CD14-positive monocyte (primary cell): ENCODE data around the gene LEKR1. TPM values are rescaled to one million over a fixed set of nuclear protein-coding genes. Genes with fewer than 3 reads are reported as not detected.

ENCODE experiments used
- DNase-seq, 3 donors: peaks; one replicate each; pipeline ENCODE4 v3.0.0-alpha.2; 2011 to 2022
- H2AFZ ChIP-seq: 2 replicates; pipeline ENCODE4 v1.6.0; 2012; ENCODE audit warnings: mild to moderate bottlenecking, low read depth, low read length, inconsistent platforms; ENCODE audit not compliant: insufficient read depth, poor library complexity, severe bottlenecking
- H3K27ac ChIP-seq, 2 donors: 1 replicate in 1 of 2; 2 replicates in 1 of 2; pipeline ENCODE4 v1.5.1; 2012 to 2013; ENCODE audit warnings: low read length in 2 of 2, control low read depth in 1 of 2, inconsistent platforms in 1 of 2, low read depth in 1 of 2, mild to moderate bottlenecking in 1 of 2
- H3K27me3 ChIP-seq, 2 donors: one replicate each; pipeline versions ENCODE4 v1.6.0 to v1.6.1; 2011 to 2013; ENCODE audit warnings: low read length in 2 of 2; ENCODE audit not compliant: control insufficient read depth in 2 of 2, insufficient read depth in 2 of 2
- H3K36me3 ChIP-seq, 2 donors: replicated peaks in 1 of 2; 1 replicate in 1 of 2; 2 replicates in 1 of 2; pipeline versions ENCODE4 v1.5.1 to v1.6.1; 2012 to 2013; ENCODE audit warnings: low read length in 2 of 2, control low read depth in 1 of 2, inconsistent platforms in 1 of 2, mild to moderate bottlenecking in 1 of 2; ENCODE audit not compliant: insufficient read depth in 2 of 2, control insufficient read depth in 1 of 2
- H3K4me1 ChIP-seq, 2 donors: 1 replicate in 1 of 2; 2 replicates in 1 of 2; pipeline versions ENCODE4 v1.5.1 to v1.6.1; 2012 to 2013; ENCODE audit warnings: low read length in 2 of 2, control low read depth in 1 of 2, inconsistent platforms in 1 of 2, mild to moderate bottlenecking in 1 of 2, moderate library complexity in 1 of 2; ENCODE audit not compliant: insufficient read depth in 2 of 2, control insufficient read depth in 1 of 2
- H3K4me2 ChIP-seq: replicated peaks from 2 replicates; pipeline ENCODE3; 2012; ENCODE audit warnings: low read length, moderate library complexity, mild to moderate bottlenecking; ENCODE audit not compliant: poor library complexity, severe bottlenecking; ENCODE audit errors: extremely low read depth
- H3K4me3 ChIP-seq, 3 experiments: fragments of 200-600 bp in 1 of 3; sonication (generic) in 1 of 3; replicated peaks in 1 of 3; 1 replicate in 2 of 3; 2 replicates in 1 of 3; pipeline ENCODE4 v1.5.1; 2011 to 2013; ENCODE audit warnings: low read length in 3 of 3, mild to moderate bottlenecking in 3 of 3, control low read depth in 2 of 3, low read depth in 2 of 3, inconsistent platforms in 1 of 3, moderate library complexity in 1 of 3
- H3K79me2 ChIP-seq: 2 replicates; pipeline ENCODE4 v1.6.0; 2012; ENCODE audit warnings: mild to moderate bottlenecking, control low read depth, inconsistent platforms, low read length, moderate library complexity; ENCODE audit not compliant: insufficient read depth
- H3K9ac ChIP-seq: 2 replicates; pipeline ENCODE4 v1.6.0; 2017; ENCODE audit warnings: low read length, mild to moderate bottlenecking; ENCODE audit not compliant: insufficient read depth, poor library complexity, severe bottlenecking
- H3K9me3 ChIP-seq, 2 donors: replicated peaks in 1 of 2; 1 replicate in 1 of 2; 2 replicates in 1 of 2; pipeline versions ENCODE4 v1.5.1 to v1.6.1; 2012 to 2013; ENCODE audit warnings: low read length in 2 of 2, control low read depth in 1 of 2; ENCODE audit not compliant: control insufficient read depth in 1 of 2, insufficient read depth in 1 of 2
- H4K20me1 ChIP-seq: 2 replicates; pipeline ENCODE4 v1.6.0; 2012; ENCODE audit warnings: mild to moderate bottlenecking, low read length, control low read depth, moderate library complexity; ENCODE audit not compliant: insufficient read depth
- H3K27ac Mint-ChIP-seq, 7 donors: one replicate each; pipeline ENCODE4 v1.8.0; 2020; ENCODE audit warnings: mild to moderate bottlenecking in 7 of 7, mixed read lengths in 7 of 7, moderate library complexity in 6 of 7, inconsistent platforms in 2 of 7
- H3K27me3 Mint-ChIP-seq, 3 donors: one replicate each; pipeline ENCODE4 v1.8.0; 2021 to 2022; ENCODE audit warnings: low read depth in 3 of 3, mild to moderate bottlenecking in 3 of 3, mixed read lengths in 3 of 3, moderate library complexity in 3 of 3, inconsistent platforms in 1 of 3
- H3K36me3 Mint-ChIP-seq, 2 donors: one replicate each; pipeline ENCODE4 v1.8.0; 2020; ENCODE audit warnings: mixed read lengths in 2 of 2, inconsistent platforms in 1 of 2, mild to moderate bottlenecking in 1 of 2
- H3K4me1 Mint-ChIP-seq: one replicate; pipeline ENCODE4 v1.8.0; 2020; ENCODE audit warnings: mild to moderate bottlenecking, mixed read lengths
- H3K4me3 Mint-ChIP-seq, 2 donors: one replicate each; pipeline ENCODE4 v1.8.0; 2020; ENCODE audit warnings: mild to moderate bottlenecking in 2 of 2, mixed read lengths in 2 of 2, moderate library complexity in 1 of 2
- H3K9me3 Mint-ChIP-seq, 7 donors: one replicate each; pipeline ENCODE4 v1.8.0; 2020 to 2022; ENCODE audit warnings: mixed read lengths in 7 of 7, mild to moderate bottlenecking in 6 of 7, moderate library complexity in 6 of 7, inconsistent platforms in 2 of 7
- WGBS: methylation state at CpG from one replicate; pipeline ENCODE4 v1.1.5; 2013; ENCODE audit warnings: missing lambda C conversion rate; ENCODE audit not compliant: insufficient coverage; 5-methylcytosine and 5-hydroxymethylcytosine counted together
- intact Hi-C, 2 donors: fragments of 100-400 bp; cut with micrococcal nuclease; formaldehyde crosslinking; loops; one replicate each; pipeline versions ENCODE4 v1.15.0 to v1.15.1; 2023
- polyA plus RNA-seq, 3 donors: library from polyadenylated mRNA; depleted of rRNA in 1 of 3; unstranded in 2 of 3; stranded (reverse) in 1 of 3; fragments of 300-500 nt in 2 of 3; fragments of >200 nt in 1 of 3; fragmentation: Illumina TruSeq in 2 of 3; gene quantifications; 1 replicate in 2 of 3; 2 replicates in 1 of 3; pipeline ENCODE4 v1.2.3, GENCODE V29; 2012 to 2021
- TF ChIP-seq, protein P1 (sequence below): fragments of 200-600 bp; IDR thresholded peaks from one replicate; pipeline ENCODE4 v1.8.0; 2022; ENCODE audit warnings: antibody characterized with exemption, mild to moderate bottlenecking

LEKR1 gene
- polyA plus RNA-seq, 3 donors = 0.51 to 0.80 TPM; not detected in 1

DNA sequence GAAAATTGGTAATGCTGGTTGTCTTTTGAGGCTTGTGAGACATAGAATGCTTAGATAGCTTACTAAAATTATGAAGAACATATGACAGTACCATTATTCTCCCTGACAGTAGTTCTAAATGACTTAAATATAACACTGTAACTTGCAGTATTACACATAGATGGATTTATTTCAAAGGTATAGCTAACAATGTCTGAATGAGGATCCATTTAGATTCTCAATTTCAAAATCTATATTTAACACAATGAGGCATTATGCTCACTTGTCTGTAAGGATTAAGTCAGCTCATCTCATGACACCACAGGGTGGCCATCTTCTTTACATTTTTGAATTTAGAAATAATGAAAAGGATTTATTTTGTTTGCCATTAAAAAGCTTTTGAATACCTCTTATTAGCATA lies 225.4 kb downstream of the LEKR1 start:
- no peaks in the 10 kb centered on the region for H3K4me1 Mint-ChIP-seq
- H3K4me3 ChIP-seq = no peak overlapping the region
- H2AFZ ChIP-seq = no peak overlapping the region
- H3K79me2 ChIP-seq = no peaks in the 10 kb centered on the region
- no peaks in the 10 kb centered on the region for H3K27me3 ChIP-seq
- H3K4me1 ChIP-seq = no peaks in the 10 kb centered on the region
- no peaks in the 10 kb centered on the region for H3K36me3 Mint-ChIP-seq
- no peak overlapping the region for H3K27ac ChIP-seq
- TF ChIP-seq, protein P1, sequence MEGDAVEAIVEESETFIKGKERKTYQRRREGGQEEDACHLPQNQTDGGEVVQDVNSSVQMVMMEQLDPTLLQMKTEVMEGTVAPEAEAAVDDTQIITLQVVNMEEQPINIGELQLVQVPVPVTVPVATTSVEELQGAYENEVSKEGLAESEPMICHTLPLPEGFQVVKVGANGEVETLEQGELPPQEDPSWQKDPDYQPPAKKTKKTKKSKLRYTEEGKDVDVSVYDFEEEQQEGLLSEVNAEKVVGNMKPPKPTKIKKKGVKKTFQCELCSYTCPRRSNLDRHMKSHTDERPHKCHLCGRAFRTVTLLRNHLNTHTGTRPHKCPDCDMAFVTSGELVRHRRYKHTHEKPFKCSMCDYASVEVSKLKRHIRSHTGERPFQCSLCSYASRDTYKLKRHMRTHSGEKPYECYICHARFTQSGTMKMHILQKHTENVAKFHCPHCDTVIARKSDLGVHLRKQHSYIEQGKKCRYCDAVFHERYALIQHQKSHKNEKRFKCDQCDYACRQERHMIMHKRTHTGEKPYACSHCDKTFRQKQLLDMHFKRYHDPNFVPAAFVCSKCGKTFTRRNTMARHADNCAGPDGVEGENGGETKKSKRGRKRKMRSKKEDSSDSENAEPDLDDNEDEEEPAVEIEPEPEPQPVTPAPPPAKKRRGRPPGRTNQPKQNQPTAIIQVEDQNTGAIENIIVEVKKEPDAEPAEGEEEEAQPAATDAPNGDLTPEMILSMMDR = no peak
- H3K27me3 Mint-ChIP-seq = peaks cover 0 to 2% (median 2%) of the 10 kb centered on the region in 3 donors
- intact Hi-C loops = no loop called here
- H3K4me2 ChIP-seq = no peak overlapping the region
- H3K9ac ChIP-seq = no peak overlapping the region
- no peak for DNase-seq
- H3K9me3 Mint-ChIP-seq = peaks cover 0 to 3% (median 0%) of the 10 kb centered on the region in 7 donors
- H4K20me1 ChIP-seq = no peaks in the 10 kb centered on the region
- H3K36me3 ChIP-seq = no peaks in the 10 kb centered on the region
- H3K4me3 Mint-ChIP-seq = no peak overlapping the region
- no peaks in the 10 kb centered on the region for H3K9me3 ChIP-seq
- H3K27ac Mint-ChIP-seq = no peak overlapping the region

DNA sequence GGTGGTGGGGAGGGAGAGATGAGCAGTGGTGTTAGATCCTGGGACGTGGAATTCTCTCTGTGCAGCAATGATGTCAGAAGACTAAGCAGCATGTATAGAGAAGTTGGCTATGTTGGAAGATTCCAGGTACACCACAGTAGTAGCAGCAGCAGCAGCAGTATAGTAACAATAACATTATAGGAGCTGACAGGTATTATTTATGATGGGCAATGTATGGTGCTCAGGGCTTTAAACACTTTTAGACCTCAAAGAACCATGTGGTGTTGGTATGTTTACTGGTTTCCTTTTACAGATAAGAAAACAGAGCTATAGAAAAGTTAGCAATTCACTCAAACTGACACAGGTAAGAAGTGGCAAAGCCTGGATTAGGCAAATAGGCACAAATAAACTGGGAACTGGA lies 229.9 kb downstream of the LEKR1 start:
- 80% methylated on average over 1 of the region's 1 CpG for WGBS
- Histone ChIP-seq H3K4me1 (no peaks in the 10 kb centered on the region), H3K27me3 (no peaks in the 10 kb centered on the region), H3K4me2 (no peak overlapping the region), H2AFZ (no peak overlapping the region), H3K36me3 (no peaks in the 10 kb centered on the region), H3K4me3 (no peak overlapping the region), H3K27ac (no peak overlapping the region), H3K9me3 (no peaks in the 10 kb centered on the region), H4K20me1 (no peaks in the 10 kb centered on the region), H3K79me2 (no peaks in the 10 kb centered on the region), H3K9ac (no peak overlapping the region)
- peaks cover 0 to 3% (median 0%) of the 10 kb centered on the region in 7 donors for H3K9me3 Mint-ChIP-seq
- no peak overlapping the region for H3K27ac Mint-ChIP-seq
- H3K36me3 Mint-ChIP-seq = no peaks in the 10 kb centered on the region
- no peaks in the 10 kb centered on the region for H3K4me1 Mint-ChIP-seq
- TF ChIP-seq, protein P1 = no peak
- intact Hi-C loops = no loop called here
- H3K27me3 Mint-ChIP-seq = peaks cover 0 to 3% (median 2%) of the 10 kb centered on the region in 3 donors
- no peak overlapping the region for H3K4me3 Mint-ChIP-seq
- DNase-seq = no peak
